HG02759 (cell line): ENCODE measurements around the gene B3GALNT2.

Source experiments
- ATAC-seq: cut with Tn5 transposase; IDR thresholded peaks from one replicate; pipeline ENCODE4 v1.9.1; 2021; ENCODE audit warnings: mild to moderate bottlenecking, moderate library complexity; ENCODE audit not compliant: unreplicated experiment

Gene B3GALNT2

GRCh38 chr1:235455823-235456222, 48.4 kb downstream of the B3GALNT2 start:
- ATAC-seq: no peak

- no peak for ATAC-seq
Observed at GRCh38 chr1:235455097-235455496, 49.2 kb downstream of the B3GALNT2 start.

GRCh38 chr1:235454021-235454420, 50.2 kb downstream of the B3GALNT2 start:
- ATAC-seq: no peak

GRCh38 chr1:235450886-235451483, 53.3 kb downstream of the B3GALNT2 start:
- no peak for ATAC-seq

GRCh38 chr1:235450433-235450832, 53.8 kb downstream of the B3GALNT2 start:
- no peak for ATAC-seq

GRCh38 chr1:235448616-235449015, 55.6 kb downstream of the B3GALNT2 start:
- no peak for ATAC-seq

GRCh38 chr1:235442788-235443429, 61.3 kb downstream of the B3GALNT2 start:
- no peak for ATAC-seq

GRCh38 chr1:235441159-235441685, 63.0 kb downstream of the B3GALNT2 start:
- no peak for ATAC-seq

- no peak for ATAC-seq
Observed at GRCh38 chr1:235434001-235434400, 70.3 kb downstream of the B3GALNT2 start.

- no peak for ATAC-seq
Observed at GRCh38 chr1:235430991-235431390, 73.3 kb downstream of the B3GALNT2 start.

- ATAC-seq: no peak
Observed at GRCh38 chr1:235429143-235429542, 75.1 kb downstream of the B3GALNT2 start.

GRCh38 chr1:235427447-235427846, 76.8 kb downstream of the B3GALNT2 start:
- no peak for ATAC-seq

GRCh38 chr1:235426680-235427079, 77.6 kb downstream of the B3GALNT2 start:
- ATAC-seq: no peak

- no peak for ATAC-seq
Observed at GRCh38 chr1:235426143-235426542, 78.1 kb downstream of the B3GALNT2 start.

GRCh38 chr1:235425357-235425756, 78.9 kb downstream of the B3GALNT2 start:
- no peak for ATAC-seq

GRCh38 chr1:235424092-235424491, 80.2 kb downstream of the B3GALNT2 start:
- ATAC-seq: no peak

- peak; percentile 82 for ATAC-seq
Observed at GRCh38 chr1:235423214-235423652, 81.0 kb downstream of the B3GALNT2 start.

- no peak for ATAC-seq
Observed at GRCh38 chr1:235421751-235422150, 82.5 kb downstream of the B3GALNT2 start.

GRCh38 chr1:235417086-235417697, 87.1 kb downstream of the B3GALNT2 start:
- no peak for ATAC-seq

- no peak for ATAC-seq
Observed at GRCh38 chr1:235416662-235417049, 87.6 kb downstream of the B3GALNT2 start.

GRCh38 chr1:235415008-235415904, 89.0 kb downstream of the B3GALNT2 start:
- peak; percentile 65 for ATAC-seq
